ENCODE data around the gene COMMD9.

Gene COMMD9

DNA sequence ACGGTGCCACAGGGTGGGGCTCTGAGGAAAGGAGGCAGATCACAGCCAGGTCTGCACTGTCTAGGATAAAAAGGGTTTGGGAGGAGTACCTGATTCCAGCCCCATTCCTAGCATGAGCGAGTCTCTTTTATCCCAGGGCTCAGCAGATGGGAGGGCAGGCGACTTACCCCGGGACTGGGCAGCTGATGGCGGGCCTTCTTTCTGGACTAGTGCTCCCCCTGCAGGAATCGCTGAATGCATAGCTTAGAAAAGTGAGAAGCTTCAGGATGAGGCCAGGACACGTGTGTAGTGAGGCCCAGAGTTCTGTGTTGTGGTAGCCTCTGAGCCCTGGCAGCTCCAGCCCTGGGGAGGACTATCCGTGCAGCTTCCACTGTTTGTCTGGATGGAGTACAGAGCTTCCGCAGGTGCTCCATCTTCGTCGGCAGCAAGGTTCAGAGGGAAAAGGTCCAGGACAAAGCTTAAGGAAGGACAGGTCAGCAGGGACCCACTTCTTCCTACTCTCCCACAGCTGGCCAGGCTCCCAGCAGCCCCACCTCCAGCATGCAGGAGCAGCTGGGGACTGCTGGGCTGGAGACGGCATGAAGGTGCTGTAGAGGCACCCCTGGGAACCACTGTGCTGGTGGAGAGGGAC lies 30.4 kb downstream of the COMMD9 start:
- peak; percentile 57 for DNase-seq (ENCODE audit: low read depth)
- TF ChIP-seq POLR2A (IDR thresholded peaks at IDR 0.05; ENCODE audit: extremely low read depth, insufficient read length), result no peak
- TF ChIP-seq CTCF (IDR thresholded peaks at IDR 0.05; ENCODE audit: low read depth, low read length), result peak; percentile 58
- H3K4me3 ChIP-seq (ENCODE audit: low read depth, low read length), result no peak overlapping the region

- TF ChIP-seq MAX (IDR thresholded peaks at IDR 0.05; ENCODE audit: low read depth, low read length), result no peak
- TF ChIP-seq POLR2A (IDR thresholded peaks at IDR 0.05; ENCODE audit: extremely low read depth, insufficient read length), result no peak
- TF ChIP-seq CTCF (IDR thresholded peaks at IDR 0.05; ENCODE audit: low read depth, low read length), result no peak
- no peak for TF ChIP-seq MYC (IDR thresholded peaks at IDR 0.05; ENCODE audit: low read depth, low read length)
- no peak overlapping the region for H3K4me3 ChIP-seq (ENCODE audit: low read depth, low read length)
- no peak for DNase-seq (ENCODE audit: low read depth)
These were observed 31.9 kb downstream of the COMMD9 start for GRCh38 chr11:36257351-36257750.

GRCh38 chr11:36254713-36255112 lies 34.5 kb downstream of the COMMD9 start:
- DNase-seq (ENCODE audit: low read depth), result no peak
- no peak overlapping the region for H3K4me3 ChIP-seq (ENCODE audit: low read depth, low read length)
- TF ChIP-seq POLR2A (IDR thresholded peaks at IDR 0.05; ENCODE audit: extremely low read depth, insufficient read length) (no peak), CTCF (IDR thresholded peaks at IDR 0.05; ENCODE audit: low read depth, low read length) (no peak), MYC (IDR thresholded peaks at IDR 0.05; ENCODE audit: low read depth, low read length) (no peak), MAX (IDR thresholded peaks at IDR 0.05; ENCODE audit: low read depth, low read length) (no peak)

- TF ChIP-seq MYC (IDR thresholded peaks at IDR 0.05; ENCODE audit: low read depth, low read length), result no peak
- no peak for TF ChIP-seq POLR2A (IDR thresholded peaks at IDR 0.05; ENCODE audit: extremely low read depth, insufficient read length)
- no peak for TF ChIP-seq CTCF (IDR thresholded peaks at IDR 0.05; ENCODE audit: low read depth, low read length)
- no peak for TF ChIP-seq MAX (IDR thresholded peaks at IDR 0.05; ENCODE audit: low read depth, low read length)
- no peak for DNase-seq (ENCODE audit: low read depth)
- H3K4me3 ChIP-seq (ENCODE audit: low read depth, low read length), result no peak overlapping the region
These were observed 36.0 kb downstream of the COMMD9 start for GRCh38 chr11:36253238-36253637.

- no peak for DNase-seq (ENCODE audit: low read depth)
- TF ChIP-seq MAX (IDR thresholded peaks at IDR 0.05; ENCODE audit: low read depth, low read length) (no peak), POLR2A (IDR thresholded peaks at IDR 0.05; ENCODE audit: extremely low read depth, insufficient read length) (no peak), CTCF (IDR thresholded peaks at IDR 0.05; ENCODE audit: low read depth, low read length) (no peak), MYC (IDR thresholded peaks at IDR 0.05; ENCODE audit: low read depth, low read length) (no peak)
- no peak overlapping the region for H3K4me3 ChIP-seq (ENCODE audit: low read depth, low read length)
These were observed 37.4 kb downstream of the COMMD9 start for GRCh38 chr11:36251823-36252222.

DNA sequence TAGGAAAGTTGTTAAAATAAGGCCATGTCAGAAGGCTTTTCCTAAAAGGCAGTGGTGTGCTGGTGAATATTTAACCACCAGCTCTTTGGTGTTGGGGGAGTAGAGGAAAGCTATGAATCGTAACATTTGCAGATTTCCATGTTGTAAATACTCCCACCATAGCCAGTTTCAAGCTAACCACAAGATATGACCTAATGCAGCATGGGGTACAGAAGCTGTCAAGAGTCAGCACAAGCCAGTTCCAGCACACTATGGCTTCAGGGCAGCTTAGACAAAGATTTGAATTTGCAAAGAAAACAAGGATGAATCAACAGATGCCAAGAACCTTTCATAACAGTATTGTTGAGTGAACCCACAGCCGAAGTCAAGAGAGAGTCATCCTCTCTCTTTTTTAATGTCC lies 40.0 kb downstream of the COMMD9 start:
- DNase-seq (ENCODE audit: low read depth), result peak; percentile 26
- TF ChIP-seq MYC (IDR thresholded peaks at IDR 0.05; ENCODE audit: low read depth, low read length) (no peak), CTCF (IDR thresholded peaks at IDR 0.05; ENCODE audit: low read depth, low read length) (no peak), MAX (IDR thresholded peaks at IDR 0.05; ENCODE audit: low read depth, low read length) (no peak), POLR2A (IDR thresholded peaks at IDR 0.05; ENCODE audit: extremely low read depth, insufficient read length) (no peak)
- no peak overlapping the region for H3K4me3 ChIP-seq (ENCODE audit: low read depth, low read length)

Measured in NB4 (cell line).